ENCODE results near the gene TMEM184A.

Gene TMEM184A

GRCh38 chr7:1539181-1539881, 16.7 kb downstream of the TMEM184A start:
- no peak for DNase-seq (ENCODE audit: low read depth)

- DNase-seq (ENCODE audit: low read depth), result no peak
Observed at GRCh38 chr7:1538544-1539180, 17.3 kb downstream of the TMEM184A start.

- DNase-seq (ENCODE audit: low read depth), result peak; percentile 91
Observed at GRCh38 chr7:1537535-1538412, 18.2 kb downstream of the TMEM184A start.

GRCh38 chr7:1536743-1537534, 19.1 kb downstream of the TMEM184A start:
- peak; percentile 89 for DNase-seq (ENCODE audit: low read depth)

- no peak for DNase-seq (ENCODE audit: low read depth)
Observed at GRCh38 chr7:1536455-1536742, 19.6 kb downstream of the TMEM184A start.

- DNase-seq (ENCODE audit: low read depth), result no peak
Observed at GRCh38 chr7:1535701-1536454, 20.1 kb downstream of the TMEM184A start.

- DNase-seq (ENCODE audit: low read depth), result no peak
Observed at GRCh38 chr7:1535100-1535458, 20.9 kb downstream of the TMEM184A start.

GRCh38 chr7:1534330-1535099, 21.5 kb downstream of the TMEM184A start:
- no peak for DNase-seq (ENCODE audit: low read depth)

GRCh38 chr7:1533547-1534329, 22.3 kb downstream of the TMEM184A start:
- peak; percentile 72 for DNase-seq (ENCODE audit: low read depth)

- DNase-seq (ENCODE audit: low read depth), result no peak
Observed at GRCh38 chr7:1533255-1533546, 22.8 kb downstream of the TMEM184A start.

- peak; percentile 63 for DNase-seq (ENCODE audit: low read depth)
Observed at GRCh38 chr7:1532456-1533254, 23.4 kb downstream of the TMEM184A start.

GRCh38 chr7:1531979-1532455, 24.0 kb downstream of the TMEM184A start:
- DNase-seq (ENCODE audit: low read depth), result no peak

GRCh38 chr7:1531263-1531978, 24.6 kb downstream of the TMEM184A start:
- no peak for DNase-seq (ENCODE audit: low read depth)

- no peak for DNase-seq (ENCODE audit: low read depth)
Observed at GRCh38 chr7:1530946-1531262, 25.1 kb downstream of the TMEM184A start.

GRCh38 chr7:1529383-1530116, 26.5 kb downstream of the TMEM184A start:
- no peak for DNase-seq (ENCODE audit: low read depth)

- no peak for DNase-seq (ENCODE audit: low read depth)
Observed at GRCh38 chr7:1526271-1526754, 29.7 kb downstream of the TMEM184A start.

GRCh38 chr7:1525409-1525808, 30.6 kb downstream of the TMEM184A start:
- no peak for DNase-seq (ENCODE audit: low read depth)

GRCh38 chr7:1523844-1524243, 32.2 kb downstream of the TMEM184A start:
- DNase-seq (ENCODE audit: low read depth), result no peak

Data from non-pigmented ciliary epithelial cell (primary cell).